GM12878 (cell line): Measurements from ENCODE around the gene ATP4B. TPM values are rescaled to one million over a fixed set of nuclear protein-coding genes. Genes with fewer than 3 reads are reported as not detected.

Experiments used
- ATAC-seq: fragments of 200-7000 bp; cut with Tn5 transposase; 3 replicates; pipeline ENCODE4 v1.9.1; 2020; ENCODE audit warnings: mild to moderate bottlenecking, moderate library complexity
- BruUV-seq: library from RNA; stranded (reverse); fragments of 400-500 nt; replicated peaks from 2 replicates; lab custom pipeline; 2021; lab: Mats Ljungman, UMichigan
- CTCF ChIA-PET: fragments of 300-600 bp; sonication (Branson Sonifier 250); formaldehyde crosslinking; extraction: SDS; loops from one replicate; lab custom pipeline; 2021; ENCODE audit warnings: inconsistent platforms; lab: Yijun Ruan, JAX
- POLR2A ChIA-PET: fragments of 350-600 bp; formaldehyde crosslinking; extraction: SDS; loops from one replicate; lab custom pipeline; 2021; ENCODE audit warnings: inconsistent platforms; lab: Charles Lee
- RAD21 ChIA-PET: fragments of 300-600 bp; sonication (Branson Sonifier 250); formaldehyde crosslinking; loops from one replicate; lab custom pipeline; 2023; ENCODE audit warnings: antibody characterized with exemption; ENCODE audit not compliant: unreplicated experiment; lab: Charles Lee
- SMC1A ChIA-PET: fragments of 300-600 bp; sonication (Branson Sonifier 250); formaldehyde crosslinking; loops from one replicate; lab custom pipeline; 2023; ENCODE audit not compliant: unreplicated experiment, uncharacterized antibody; lab: Charles Lee
- DNase-seq: peaks from one replicate; pipeline ENCODE4 v3.0.0-alpha.2; 2011; ENCODE audit warnings: low read depth, low spot score
- FAIRE-seq: peaks from 3 replicates; lab custom pipeline; 2011; peaks lifted over from hg19 to GRCh38; lab: Jason Lieb, UNC
- H2AFZ ChIP-seq: 2 replicates; pipeline ENCODE4 v1.6.0; 2011; ENCODE audit warnings: low read depth, low read length, control low read depth; ENCODE audit not compliant: control insufficient read depth
- H3K27ac ChIP-seq: 2 replicates; pipeline ENCODE4 v1.5.1; 2011; ENCODE audit warnings: control low read depth; ENCODE audit not compliant: control insufficient read depth, insufficient read depth
- H3K27me3 ChIP-seq, 2 experiments: replicated peaks in 1 of 2; 2 replicates each; pipeline versions ENCODE4 v1.6.0 to v1.6.1; 2011; ENCODE audit warnings: low read length in 1 of 2; ENCODE audit not compliant: control insufficient read depth in 2 of 2, insufficient read depth in 2 of 2
- H3K36me3 ChIP-seq, 2 experiments: 2 replicates each; pipeline ENCODE4 v1.5.1; 2011; ENCODE audit warnings: low read length in 1 of 2; ENCODE audit not compliant: control insufficient read depth in 2 of 2, insufficient read depth in 2 of 2
- H3K4me1 ChIP-seq: 2 replicates; pipeline ENCODE4 v1.6.1; 2011; ENCODE audit warnings: mild to moderate bottlenecking, low read length, moderate library complexity, mixed read lengths; ENCODE audit not compliant: control insufficient read depth, insufficient read depth
- H3K4me2 ChIP-seq: 2 replicates; pipeline ENCODE4 v1.6.0; 2011; ENCODE audit warnings: control low read depth; ENCODE audit not compliant: control insufficient read depth, insufficient read depth
- H3K4me3 ChIP-seq: fragments of 200-600 bp; sonication (generic); 2 replicates; pipeline ENCODE4 v1.5.1; 2016
- H3K79me2 ChIP-seq: 2 replicates; pipeline ENCODE4 v1.6.0; 2011; ENCODE audit warnings: low read length; ENCODE audit not compliant: control insufficient read depth, insufficient read depth
- H3K9ac ChIP-seq: 2 replicates; pipeline ENCODE4 v1.8.0; 2011; ENCODE audit warnings: low read length, control low read depth, mixed read lengths; ENCODE audit not compliant: control insufficient read depth, insufficient read depth
- H3K9me3 ChIP-seq: replicated peaks from 3 replicates; pipeline ENCODE4 v1.5.1; 2011; ENCODE audit warnings: mild to moderate bottlenecking, low read length; ENCODE audit not compliant: control insufficient read depth, insufficient read depth
- H4K20me1 ChIP-seq: 2 replicates; pipeline ENCODE4 v1.6.0; 2011; ENCODE audit not compliant: control insufficient read depth, insufficient read depth
- ESRRA ChIP-seq: IDR thresholded peaks from 2 replicates; pipeline ENCODE4 v1.6.1; 2012; ENCODE audit warnings: mild to moderate bottlenecking, low read length, improper control_type of control experiment
- HDAC6 ChIP-seq: fragments of 200-600 bp; sonication (generic); IDR thresholded peaks from one replicate; pipeline ENCODE4 v1.8.0; 2017; ENCODE audit warnings: antibody characterized with exemption; ENCODE audit not compliant: unreplicated experiment
- JUNB ChIP-seq: IDR thresholded peaks from 2 replicates; pipeline ENCODE4 v1.6.1; 2016; ENCODE audit warnings: antibody characterized with exemption, mild to moderate bottlenecking
- MTA2 ChIP-seq: fragments of 450-650 bp; IDR thresholded peaks from 2 replicates; pipeline ENCODE4 v1.6.1; 2016; ENCODE audit warnings: low read depth, mild to moderate bottlenecking, moderate library complexity
- NRF1 ChIP-seq: conservative IDR thresholded peaks from 2 replicates; pipeline ENCODE4 v1.6.1; 2011; ENCODE audit warnings: mild to moderate bottlenecking, low read depth, low read length, improper control_type of control experiment
- SRF ChIP-seq, 2 experiments: IDR thresholded peaks; 2 replicates each; pipeline ENCODE4 v1.6.1; 2011; ENCODE audit warnings: low read depth in 2 of 2, low read length in 2 of 2, mild to moderate bottlenecking in 1 of 2, moderate library complexity in 1 of 2
- TCF3 ChIP-seq: IDR thresholded peaks from 2 replicates; pipeline ENCODE4 v1.6.1; 2012; ENCODE audit warnings: low read depth, mild to moderate bottlenecking, low read length, borderline replicate concordance; ENCODE audit not compliant: insufficient read depth
- WGBS: methylation state at CpG from one replicate; pipeline ENCODE4 v1.1.6; 2016; ENCODE audit warnings: low lambda C conversion rate; ENCODE audit not compliant: insufficient replicate concordance, insufficient coverage; ENCODE audit errors: missing lambda C conversion rate; 5-methylcytosine and 5-hydroxymethylcytosine counted together
- in situ Hi-C: fragments of 300-500 bp; cut with MboI; formaldehyde crosslinking; loops from 9 replicates; pipeline ENCODE4 v1.14.3; 2018; ENCODE audit warnings: mixed read lengths
- intact Hi-C: fragments of 100-400 bp; cut with micrococcal nuclease; formaldehyde crosslinking; loops from one replicate; pipeline ENCODE4 v1.14.2; 2022; ENCODE audit not compliant: unreplicated experiment
- polyA plus RNA-seq, 11 experiments: library from polyadenylated mRNA; depleted of rRNA in 4 of 11; unstranded in 6 of 11; stranded (reverse) in 5 of 11; fragments of >200 nt; fragmentation: Nextera tagmentation in 4 of 11; fragmentation: Illumina TruSeq in 1 of 11; extraction: Ambion mirVana in 4 of 11; extraction: Trizol in 1 of 11; gene quantifications; 1 replicate in 1 of 11; 2 replicates in 10 of 11; pipeline versions ENCODE4 v1.2.1 to v1.2.3, GENCODE V29; 2011 to 2016; ENCODE audit warnings: inconsistent platforms in 2 of 11, missing spikeins in 2 of 11, low read depth in 1 of 11
- total RNA-seq, 4 experiments: library from RNA; depleted of rRNA in 3 of 4; stranded (reverse); fragments of >200 nt in 3 of 4; fragmentation: Illumina TruSeq in 1 of 4; extraction: Trizol in 1 of 4; gene quantifications; 2 replicates each; pipeline versions ENCODE4 v1.2.1 to v1.2.3, GENCODE V29; 2013 to 2021
- TF ChIP-seq, protein P1 (sequence below): IDR thresholded peaks from 2 replicates; pipeline ENCODE4 v1.6.1; 2011; ENCODE audit warnings: borderline replicate concordance, low read depth, mild to moderate bottlenecking, moderate library complexity, low read length; ENCODE audit not compliant: insufficient read depth, poor library complexity, severe bottlenecking
- TF ChIP-seq, protein P2 (sequence below): fragments of 450-650 bp; IDR thresholded peaks from 2 replicates; pipeline ENCODE4 v1.6.1; 2016; ENCODE audit warnings: mild to moderate bottlenecking
- TF ChIP-seq, protein P3 (sequence below): fragments of 450-650 bp; IDR thresholded peaks from 2 replicates; pipeline ENCODE4 v1.6.1; 2018; ENCODE audit warnings: mild to moderate bottlenecking, low read depth, moderate library complexity; ENCODE audit not compliant: partially characterized antibody

The ATP4B gene
- total and polyA plus RNA-seq, 10 of the 15 experiments (the other 5 are each of a cell fraction or from before 2014, with no cell fraction given): 0.05 to 0.33 (median 0.20) TPM; not detected in 4

DNA sequence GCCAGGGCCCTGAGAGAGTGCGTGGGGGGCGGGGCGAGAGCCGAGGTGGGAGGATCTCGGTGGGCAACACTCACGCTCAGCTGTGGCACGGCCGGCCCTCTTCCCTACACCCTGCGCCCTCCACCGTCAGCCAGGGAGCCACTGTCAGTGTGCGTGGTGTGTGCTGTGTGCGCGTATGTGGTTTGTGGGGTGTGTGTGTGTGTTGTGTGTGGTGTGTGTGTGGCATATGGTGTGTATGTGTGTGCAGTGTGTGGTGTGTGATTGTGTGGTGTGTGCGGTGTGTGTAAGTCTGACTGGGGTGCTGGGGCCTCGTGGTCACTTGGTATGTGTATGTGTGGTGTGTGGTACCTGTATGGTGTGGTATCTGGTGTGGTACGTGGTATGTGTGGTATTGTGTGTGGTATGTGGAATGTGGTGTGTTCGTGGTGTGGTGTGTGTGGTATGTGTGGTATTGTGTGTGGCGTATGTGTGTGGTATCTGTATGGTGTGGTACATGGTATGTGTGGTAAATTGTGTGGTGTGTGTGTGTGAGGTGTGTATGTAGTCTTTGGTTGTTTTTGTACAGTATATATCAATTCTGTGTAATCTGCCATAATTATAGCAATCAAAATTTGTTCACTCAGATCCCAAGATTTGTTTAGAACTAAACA is 14.1 kb upstream of the ATP4B start:
- ATAC-seq (no peak), DNase-seq (no peak), FAIRE-seq (no peak)
- no TSS peak for BruUV-seq
- H3K27ac ChIP-seq: no peak overlapping the region
- SMC1A ChIA-PET: no interaction called here
- POLR2A ChIA-PET: no interaction called here
- intact Hi-C loops: no loop called here
- no peaks in the 10 kb centered on the region for H4K20me1 ChIP-seq
- 69% methylated on average over 16 of the region's 18 CpGs for WGBS
- H3K9me3 ChIP-seq: no peaks in the 10 kb centered on the region
- H3K4me1 ChIP-seq: no peaks in the 10 kb centered on the region
- H3K4me3 ChIP-seq: no peak overlapping the region
- in situ Hi-C loops: no loop called here
- TF ChIP-seq, protein P1, sequence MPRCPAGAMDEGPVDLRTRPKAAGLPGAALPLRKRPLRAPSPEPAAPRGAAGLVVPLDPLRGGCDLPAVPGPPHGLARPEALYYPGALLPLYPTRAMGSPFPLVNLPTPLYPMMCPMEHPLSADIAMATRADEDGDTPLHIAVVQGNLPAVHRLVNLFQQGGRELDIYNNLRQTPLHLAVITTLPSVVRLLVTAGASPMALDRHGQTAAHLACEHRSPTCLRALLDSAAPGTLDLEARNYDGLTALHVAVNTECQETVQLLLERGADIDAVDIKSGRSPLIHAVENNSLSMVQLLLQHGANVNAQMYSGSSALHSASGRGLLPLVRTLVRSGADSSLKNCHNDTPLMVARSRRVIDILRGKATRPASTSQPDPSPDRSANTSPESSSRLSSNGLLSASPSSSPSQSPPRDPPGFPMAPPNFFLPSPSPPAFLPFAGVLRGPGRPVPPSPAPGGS: peak; percentile 24
- TF ChIP-seq SRF (IDR thresholded peaks at IDR 0.05; ENCODE audit: low read depth in 2 of 2, low read length in 2 of 2): no peak
- H3K27me3 ChIP-seq: no peaks in the 10 kb centered on the region
- no peak overlapping the region for H3K9ac ChIP-seq
- no peak overlapping the region for H3K4me2 ChIP-seq
- no peaks in the 10 kb centered on the region for H3K79me2 ChIP-seq
- RAD21 ChIA-PET: no interaction called here
- H2AFZ ChIP-seq: no peak overlapping the region
- CTCF ChIA-PET: no interaction called here
- H3K36me3 ChIP-seq: no peaks in the 10 kb centered on the region

DNA sequence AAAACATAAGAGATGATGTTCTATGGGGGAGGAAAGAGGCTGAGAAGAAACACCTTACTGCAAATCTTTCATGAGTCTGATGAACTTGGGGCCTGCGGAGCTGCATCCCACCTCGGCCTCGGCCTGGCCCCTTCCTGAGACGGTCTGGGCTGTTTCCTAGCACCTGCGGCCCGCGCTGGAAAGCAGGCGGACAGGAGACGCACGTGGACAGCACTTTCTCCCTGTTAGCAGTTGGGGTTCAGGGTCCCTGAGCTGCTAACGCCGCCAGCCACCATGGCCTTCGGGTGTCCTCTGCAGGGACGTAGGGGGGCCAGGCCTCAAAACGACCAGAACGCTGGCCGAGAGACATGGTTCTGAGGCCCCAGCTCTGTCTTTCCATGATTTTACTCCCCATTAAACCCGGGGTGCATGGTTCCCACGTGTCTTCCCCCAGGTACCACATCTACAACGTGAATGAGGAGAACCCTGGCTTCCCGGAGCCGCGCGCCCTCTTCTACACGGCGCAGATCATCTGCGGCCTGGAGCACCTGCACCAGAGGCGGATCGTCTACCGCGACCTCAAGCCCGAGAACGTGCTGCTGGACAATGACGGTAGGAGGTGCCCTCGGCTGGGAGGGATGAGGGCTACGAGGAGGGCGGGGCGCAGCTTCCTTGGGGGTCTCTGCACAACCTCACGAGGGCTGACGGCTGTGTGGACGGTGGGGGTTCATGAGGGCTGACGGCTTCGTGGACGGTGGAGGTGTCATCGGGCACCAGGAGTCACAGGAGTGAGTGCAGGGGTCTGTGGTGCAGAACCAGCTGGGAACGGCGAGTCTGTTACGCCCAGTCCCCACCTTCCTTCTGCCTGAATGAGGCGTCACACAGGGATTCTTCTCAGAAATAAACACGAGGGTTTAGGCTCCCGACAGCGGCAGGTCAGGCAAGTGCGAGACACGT is 13.3 kb upstream of the ATP4B start:
- ATAC-seq: no peak
- Histone ChIP-seq H3K36me3 (no peaks in the 10 kb centered on the region), H3K4me1 (no peaks in the 10 kb centered on the region), H4K20me1 (no peaks in the 10 kb centered on the region), H3K27ac (no peak overlapping the region), H2AFZ (no peak overlapping the region), H3K4me2 (no peak overlapping the region), H3K9me3 (no peaks in the 10 kb centered on the region), H3K27me3 (no peaks in the 10 kb centered on the region), H3K4me3 (no peak overlapping the region), H3K9ac (no peak overlapping the region), H3K79me2 (no peaks in the 10 kb centered on the region)
- WGBS: 80% methylated on average over 41 of the region's 54 CpGs
- FAIRE-seq: no peak
- ChIA-PET CTCF (no interaction called here), RAD21 (no interaction called here), POLR2A (no interaction called here), SMC1A (no interaction called here)
- DNase-seq: no peak
- in situ Hi-C loops: no loop called here
- intact Hi-C loops: no loop called here
- BruUV-seq: no TSS peak
- TF ChIP-seq ESRRA (no peak), TCF3 (no peak), JUNB (no peak), MTA2 (no peak), NRF1 (no peak), HDAC6 (no peak)
- TF ChIP-seq, protein P2, sequence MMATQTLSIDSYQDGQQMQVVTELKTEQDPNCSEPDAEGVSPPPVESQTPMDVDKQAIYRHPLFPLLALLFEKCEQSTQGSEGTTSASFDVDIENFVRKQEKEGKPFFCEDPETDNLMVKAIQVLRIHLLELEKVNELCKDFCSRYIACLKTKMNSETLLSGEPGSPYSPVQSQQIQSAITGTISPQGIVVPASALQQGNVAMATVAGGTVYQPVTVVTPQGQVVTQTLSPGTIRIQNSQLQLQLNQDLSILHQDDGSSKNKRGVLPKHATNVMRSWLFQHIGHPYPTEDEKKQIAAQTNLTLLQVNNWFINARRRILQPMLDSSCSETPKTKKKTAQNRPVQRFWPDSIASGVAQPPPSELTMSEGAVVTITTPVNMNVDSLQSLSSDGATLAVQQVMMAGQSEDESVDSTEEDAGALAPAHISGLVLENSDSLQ: no peak
- TF ChIP-seq, protein P3, sequence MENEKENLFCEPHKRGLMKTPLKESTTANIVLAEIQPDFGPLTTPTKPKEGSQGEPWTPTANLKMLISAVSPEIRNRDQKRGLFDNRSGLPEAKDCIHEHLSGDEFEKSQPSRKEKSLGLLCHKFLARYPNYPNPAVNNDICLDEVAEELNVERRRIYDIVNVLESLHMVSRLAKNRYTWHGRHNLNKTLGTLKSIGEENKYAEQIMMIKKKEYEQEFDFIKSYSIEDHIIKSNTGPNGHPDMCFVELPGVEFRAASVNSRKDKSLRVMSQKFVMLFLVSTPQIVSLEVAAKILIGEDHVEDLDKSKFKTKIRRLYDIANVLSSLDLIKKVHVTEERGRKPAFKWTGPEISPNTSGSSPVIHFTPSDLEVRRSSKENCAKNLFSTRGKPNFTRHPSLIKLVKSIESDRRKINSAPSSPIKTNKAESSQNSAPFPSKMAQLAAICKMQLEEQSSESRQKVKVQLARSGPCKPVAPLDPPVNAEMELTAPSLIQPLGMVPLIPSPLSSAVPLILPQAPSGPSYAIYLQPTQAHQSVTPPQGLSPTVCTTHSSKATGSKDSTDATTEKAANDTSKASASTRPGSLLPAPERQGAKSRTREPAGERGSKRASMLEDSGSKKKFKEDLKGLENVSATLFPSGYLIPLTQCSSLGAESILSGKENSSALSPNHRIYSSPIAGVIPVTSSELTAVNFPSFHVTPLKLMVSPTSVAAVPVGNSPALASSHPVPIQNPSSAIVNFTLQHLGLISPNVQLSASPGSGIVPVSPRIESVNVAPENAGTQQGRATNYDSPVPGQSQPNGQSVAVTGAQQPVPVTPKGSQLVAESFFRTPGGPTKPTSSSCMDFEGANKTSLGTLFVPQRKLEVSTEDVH: no peak
